NCI-H1930 (cell line): ENCODE data around the gene CDK17.
"Not testable (repeated sequence)": the region's sequence is repeated elsewhere in the genome, so short reads cannot be mapped to it uniquely, and the experiment has no call there.

Experiments used
- DNase-seq, 2 experiments: peaks; one replicate each; lab custom pipeline; 2025; lab: John Stamatoyannopoulos, UW

The CDK17 gene

GRCh38 chr12:96354326-96354725 is 45.9 kb downstream of the CDK17 start:
- DNase-seq, result no peak

DNA sequence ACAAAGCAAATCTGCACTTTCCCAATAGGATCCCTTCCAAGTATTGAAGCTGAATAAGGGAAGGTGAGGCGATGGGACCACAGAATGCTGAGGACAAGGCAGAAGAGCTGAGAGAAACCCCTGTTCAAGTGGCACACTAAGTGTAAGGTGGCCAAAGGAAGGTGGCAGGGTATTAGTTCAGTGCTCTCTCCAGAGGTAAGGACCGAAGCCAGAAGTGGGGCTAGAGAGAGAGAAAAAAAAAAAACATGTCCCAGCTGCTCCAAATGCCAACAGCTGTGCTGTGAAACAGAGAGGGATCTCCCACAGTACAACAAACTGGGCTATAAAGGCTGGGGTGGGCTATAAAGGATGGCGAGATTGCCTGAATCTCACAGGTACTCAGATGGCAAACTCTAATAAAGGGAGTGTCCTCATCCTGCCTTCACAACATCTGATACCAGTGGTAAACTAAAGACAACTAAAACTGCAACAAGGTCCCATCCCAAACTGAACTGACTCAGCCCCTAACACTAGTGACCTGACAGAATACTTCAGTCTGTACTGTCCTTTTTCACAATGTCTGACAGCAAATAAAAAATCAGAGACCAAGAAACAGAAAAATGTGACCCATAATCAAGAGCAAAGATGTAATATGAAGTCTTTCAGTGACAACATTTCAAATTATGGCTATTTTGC is 47.9 kb downstream of the CDK17 start:
- no peak for DNase-seq

DNA sequence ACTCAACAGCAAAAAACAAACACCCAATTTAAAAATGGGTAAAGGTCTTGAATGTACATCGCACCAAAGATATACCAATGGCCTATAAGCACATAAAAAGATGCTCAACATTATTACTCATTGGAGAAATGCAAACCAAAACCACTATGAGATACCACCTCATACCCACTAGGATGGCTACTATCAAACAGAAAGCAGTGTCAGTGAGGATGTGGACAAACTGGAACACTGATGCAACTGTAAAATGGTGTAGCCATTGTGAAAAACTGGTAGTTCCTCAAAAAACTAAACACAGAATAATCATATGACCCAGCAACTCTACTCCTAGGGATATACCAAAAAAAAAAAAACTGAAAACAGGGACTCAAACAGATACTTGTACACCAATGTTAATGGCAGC is 49.3 kb downstream of the CDK17 start:
- DNase-seq, result no peak

DNA sequence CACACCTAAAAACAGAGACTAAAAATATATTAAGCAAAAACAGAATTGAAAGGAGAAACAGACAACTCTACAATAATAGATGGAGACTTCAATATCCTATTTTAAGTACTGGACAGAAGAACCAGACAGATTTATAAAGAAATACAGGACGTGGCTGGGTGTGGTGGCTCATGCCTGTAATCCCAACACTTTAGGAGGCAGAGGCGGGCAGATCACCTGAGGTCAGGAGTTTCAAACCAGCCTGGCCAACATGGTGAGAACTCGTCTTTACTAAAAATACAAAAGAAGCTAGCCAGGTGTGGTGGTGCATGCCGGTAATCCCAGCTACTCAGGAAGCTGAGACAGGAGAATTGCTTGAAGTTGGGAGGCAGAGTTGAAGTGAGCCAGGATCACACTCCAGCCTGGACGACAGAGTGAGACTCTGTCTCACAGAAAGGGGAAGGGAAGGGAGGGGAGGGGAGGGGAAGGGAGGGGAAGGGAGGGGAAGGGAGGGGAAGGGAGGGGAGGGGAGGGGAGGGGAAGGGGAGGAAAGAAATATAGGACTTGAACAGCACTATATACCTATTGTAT is 53.0 kb downstream of the CDK17 start:
- DNase-seq, result no peak

DNA sequence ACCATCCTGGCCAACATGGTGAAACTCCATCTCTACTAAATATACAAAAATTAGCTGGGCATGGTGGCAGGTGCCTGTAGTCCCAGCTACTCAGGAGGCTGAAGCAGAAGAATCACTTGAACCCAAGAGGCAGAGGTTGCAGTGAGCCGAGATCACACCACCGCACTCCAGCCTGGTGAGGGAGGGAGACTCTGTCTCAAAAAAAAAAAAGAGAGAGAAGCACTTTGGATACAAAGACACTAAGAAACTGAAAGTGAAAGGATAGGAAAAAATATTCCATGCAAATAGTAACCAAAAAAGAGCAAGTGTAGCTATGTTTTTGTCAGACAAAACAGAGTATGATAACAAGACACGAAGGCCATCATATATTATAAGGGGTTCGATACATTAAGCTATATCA is 53.5 kb downstream of the CDK17 start:
- not testable (repeated sequence) for DNase-seq

- DNase-seq, result no peak
These were observed 56.0 kb downstream of the CDK17 start for GRCh38 chr12:96344124-96344695.

GRCh38 chr12:96343347-96343954 is 56.8 kb downstream of the CDK17 start:
- no peak for DNase-seq

DNA sequence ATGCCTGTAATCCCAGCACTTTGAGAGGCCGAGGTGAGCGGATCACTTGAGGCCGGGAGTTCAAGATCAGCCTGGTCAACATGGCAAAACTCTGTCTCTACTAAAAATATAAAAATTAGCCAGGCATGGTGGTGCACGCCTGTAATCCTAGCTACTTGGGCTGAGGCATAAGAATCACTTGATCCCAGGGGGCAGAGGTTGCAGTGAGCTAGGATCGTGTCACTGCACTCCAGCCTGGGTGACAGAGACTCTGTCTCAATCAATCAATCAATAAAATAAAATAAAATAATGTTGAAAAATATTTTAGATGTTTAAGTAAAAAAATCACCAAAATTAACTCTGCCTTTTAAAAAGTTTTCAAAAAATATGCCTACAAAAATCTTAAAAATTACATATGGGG is 60.6 kb downstream of the CDK17 start:
- not testable (repeated sequence) for DNase-seq

GRCh38 chr12:96338852-96339471 is 61.3 kb downstream of the CDK17 start:
- DNase-seq, result no peak

DNA sequence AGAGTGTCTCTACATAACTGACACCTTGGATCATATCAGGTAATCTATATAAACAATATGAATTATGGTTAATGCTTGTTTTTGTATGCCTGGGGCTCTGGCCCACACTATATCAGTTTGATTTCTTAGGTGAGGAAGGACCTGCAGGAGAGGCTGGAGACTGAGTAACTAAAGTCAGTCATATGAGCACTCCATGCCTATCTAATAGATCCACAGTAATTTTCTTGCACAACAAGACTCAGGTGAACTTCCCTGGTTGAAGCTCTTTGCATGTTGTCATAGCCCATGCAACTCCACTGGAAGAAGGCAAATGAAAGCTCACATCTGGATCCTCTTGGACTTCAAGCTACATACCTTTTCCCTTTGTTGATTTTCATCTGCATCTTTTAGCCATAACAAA is 62.3 kb downstream of the CDK17 start:
- no peak for DNase-seq

GRCh38 chr12:96336489-96336888 is 63.8 kb downstream of the CDK17 start:
- no peak for DNase-seq

DNA sequence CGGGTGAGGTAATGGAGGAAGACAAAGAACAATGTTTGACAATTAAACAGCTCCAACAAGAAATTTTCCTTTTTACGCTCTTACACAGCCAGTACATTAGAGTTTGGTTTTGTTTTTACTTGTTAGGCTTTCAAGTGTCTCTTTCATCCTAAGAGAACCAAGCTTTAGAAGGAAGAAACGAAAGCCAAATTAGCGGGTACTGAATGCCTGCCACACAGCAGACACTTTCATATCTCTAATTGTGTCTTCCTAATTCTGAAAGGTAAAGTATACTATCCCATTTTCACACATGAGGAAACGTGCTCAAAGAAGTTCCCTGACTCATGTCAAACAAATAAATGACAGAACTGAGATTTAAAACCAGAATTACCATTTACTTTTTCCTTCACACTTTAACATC is 65.0 kb downstream of the CDK17 start:
- DNase-seq, result no peak

DNA sequence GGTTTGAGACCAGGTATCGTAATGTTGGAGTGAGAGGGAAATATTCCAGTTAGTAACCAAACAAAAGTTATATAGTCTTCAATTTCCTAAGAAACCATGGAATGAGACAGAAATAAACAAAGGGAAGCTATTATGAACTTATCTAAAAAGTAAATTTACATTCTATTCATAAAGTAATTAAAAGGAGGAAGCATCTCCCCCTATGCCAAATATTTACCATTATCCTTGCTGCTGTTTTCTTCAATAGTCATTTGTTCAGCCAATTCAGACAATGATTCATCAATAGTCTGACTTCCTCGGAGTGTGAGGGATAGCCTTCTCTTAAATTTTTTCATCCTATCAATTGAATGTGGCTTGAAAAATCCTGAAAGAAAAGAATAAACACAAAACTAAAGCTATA is 65.7 kb downstream of the CDK17 start:
- no peak for DNase-seq

- no peak for DNase-seq
These were observed 70.7 kb downstream of the CDK17 start for GRCh38 chr12:96329545-96329944.

- no peak for DNase-seq
These were observed 71.2 kb downstream of the CDK17 start for GRCh38 chr12:96329018-96329417.

DNA sequence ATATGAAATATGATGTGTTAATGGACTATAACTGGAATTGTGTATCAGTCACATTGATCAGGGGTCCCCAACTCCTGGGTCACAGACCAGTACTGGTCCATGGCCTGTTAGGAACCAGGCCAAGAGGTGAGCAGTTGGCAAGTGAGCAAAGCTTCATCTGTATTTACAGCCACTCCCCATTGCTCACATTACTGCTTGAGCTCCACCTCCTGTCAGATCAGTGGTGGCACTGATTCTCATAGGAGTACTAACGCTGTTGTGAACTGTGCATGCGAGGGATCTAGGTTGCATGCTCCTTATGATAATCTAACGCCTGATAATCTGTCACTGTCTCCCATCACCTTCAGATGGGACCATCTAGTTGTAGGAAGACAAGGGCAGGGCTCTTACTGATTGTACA is 72.3 kb downstream of the CDK17 start:
- DNase-seq, result no peak

DNA sequence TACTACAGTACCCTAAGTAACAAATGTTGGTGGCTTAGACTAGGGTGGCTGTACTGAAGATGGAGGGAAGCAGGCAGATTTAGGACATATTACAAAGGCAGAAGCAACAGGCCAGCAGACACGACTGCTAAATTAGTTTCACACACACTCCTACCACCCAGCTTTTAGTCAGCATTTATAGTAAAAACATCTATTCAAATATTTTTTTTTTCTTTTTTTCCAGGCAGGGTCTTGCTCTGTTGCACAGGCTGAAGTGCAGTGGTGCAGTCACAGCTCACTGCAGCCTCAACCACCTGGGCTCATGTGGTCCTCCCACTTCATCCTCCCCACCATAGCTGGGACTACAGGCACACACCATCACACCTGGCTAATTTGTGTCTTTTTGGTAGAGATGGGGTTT is 72.9 kb downstream of the CDK17 start:
- no peak for DNase-seq

DNA sequence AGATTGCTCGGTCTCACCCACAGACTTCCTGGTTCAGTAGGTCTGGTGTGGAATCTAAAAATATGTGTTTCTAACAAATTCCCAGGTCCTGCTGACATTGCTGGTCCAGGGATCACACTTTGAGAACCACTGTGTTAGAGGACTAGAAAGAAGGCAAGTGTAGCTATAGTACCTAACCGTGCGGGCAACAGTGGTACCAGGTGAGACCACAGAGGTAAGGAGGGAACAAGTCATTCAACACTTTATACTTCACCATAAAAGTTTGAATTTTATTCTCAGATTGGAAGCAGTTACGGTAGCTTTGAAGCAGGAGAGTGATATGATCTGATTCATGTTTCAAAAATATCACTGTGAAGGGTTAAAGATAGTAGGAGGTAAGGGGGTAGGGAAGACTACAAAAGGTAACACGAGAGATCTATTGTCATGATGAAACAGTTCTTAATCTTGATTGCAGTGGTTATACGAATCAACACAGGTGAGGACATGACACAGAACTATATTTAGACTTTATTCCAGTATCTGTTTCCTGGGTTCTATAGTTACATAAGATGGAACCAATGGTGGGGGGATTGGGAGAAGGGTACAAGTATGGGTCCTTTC is 73.5 kb downstream of the CDK17 start:
- no peak for DNase-seq

DNA sequence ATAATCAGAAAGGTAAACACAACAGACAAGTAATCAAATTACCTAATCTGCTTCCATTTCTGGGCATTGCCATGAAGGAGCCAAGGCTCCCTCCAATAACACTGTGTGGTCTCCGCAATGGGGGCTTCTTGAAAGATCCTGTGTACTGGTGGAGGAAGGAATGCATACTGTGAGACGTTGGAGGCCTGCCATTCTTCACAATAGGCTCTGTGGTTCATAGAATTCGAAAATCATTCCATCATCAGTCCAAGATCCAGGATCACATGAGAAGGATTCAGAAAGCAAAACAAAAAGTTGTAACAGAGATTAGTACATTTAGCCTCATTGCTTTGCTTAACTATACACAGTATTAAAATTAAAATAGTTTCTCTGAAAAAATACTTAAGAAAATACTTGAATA is 76.3 kb downstream of the CDK17 start:
- no peak for DNase-seq

- no peak for DNase-seq
These were observed 77.5 kb downstream of the CDK17 start for GRCh38 chr12:96322720-96323119.

DNA sequence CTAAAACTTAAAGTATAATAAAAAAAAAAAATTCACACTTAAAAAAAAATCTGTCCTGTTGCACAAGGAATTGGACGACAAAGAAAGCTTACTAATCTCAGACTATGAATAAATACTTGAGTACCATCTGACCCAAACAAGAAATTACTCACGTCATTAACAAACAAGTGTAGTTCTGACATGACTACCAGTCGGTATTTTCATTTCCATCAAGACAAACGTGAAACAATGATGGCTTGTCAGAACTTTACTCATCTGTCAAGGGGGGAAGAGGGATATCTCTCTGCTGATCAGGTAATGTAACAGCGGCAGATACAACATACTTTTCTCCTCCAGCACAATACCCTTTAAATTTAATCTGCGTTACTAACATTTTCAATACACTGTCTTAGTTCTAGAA is 78.3 kb downstream of the CDK17 start:
- no peak for DNase-seq

- not testable (repeated sequence) for DNase-seq
These were observed 82.4 kb downstream of the CDK17 start for GRCh38 chr12:96317801-96318200.
